ENCODE data around the gene CRTC2.

GRCh38 chr1:153921080-153921802 lies 37.2 kb downstream of the CRTC2 start:
- TF ChIP-seq CTCF (conservative IDR thresholded peaks at IDR 0.05; ENCODE audit: low read depth, low read length) (no peak), CHD1 (IDR thresholded peaks at IDR 0.05; ENCODE audit: low read depth, low read length) (no peak), CEBPB (IDR thresholded peaks at IDR 0.05; ENCODE audit: low read depth, low read length) (no peak), RAD21 (IDR thresholded peaks at IDR 0.05; ENCODE audit: low read length) (no peak), POLR2A (IDR thresholded peaks at IDR 0.05; ENCODE audit: low read depth, low read length) (no peak), BHLHE40 (IDR thresholded peaks at IDR 0.05; ENCODE audit: low read depth, low read length) (no peak)
- TF ChIP-seq, protein P1, sequence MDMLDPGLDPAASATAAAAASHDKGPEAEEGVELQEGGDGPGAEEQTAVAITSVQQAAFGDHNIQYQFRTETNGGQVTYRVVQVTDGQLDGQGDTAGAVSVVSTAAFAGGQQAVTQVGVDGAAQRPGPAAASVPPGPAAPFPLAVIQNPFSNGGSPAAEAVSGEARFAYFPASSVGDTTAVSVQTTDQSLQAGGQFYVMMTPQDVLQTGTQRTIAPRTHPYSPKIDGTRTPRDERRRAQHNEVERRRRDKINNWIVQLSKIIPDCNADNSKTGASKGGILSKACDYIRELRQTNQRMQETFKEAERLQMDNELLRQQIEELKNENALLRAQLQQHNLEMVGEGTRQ (IDR thresholded peaks at IDR 0.05; ENCODE audit: low read depth, low read length): no peak

All from IMR-90 (cell line).